Endothelial cell of umbilical vein (primary cell): ENCODE data around the gene RAB40B. TPM values are rescaled to one million over a fixed set of nuclear protein-coding genes. Genes with fewer than 3 reads are reported as not detected.

Experiments
- BruUV-seq: library from RNA; stranded (reverse); fragments of 400-500 nt; replicated peaks from 2 replicates; lab custom pipeline; 2021; lab: Mats Ljungman, UMichigan
- CTCF ChIA-PET: fragments of 300-600, 350-600 bp; sonication (Branson Sonifier 250); formaldehyde crosslinking; loops from one replicate; lab custom pipeline; 2021; ENCODE audit warnings: antibody characterized with exemption, inconsistent platforms; lab: Charles Lee
- POLR2A ChIA-PET: fragments of 300-600, 350-600 bp; sonication (Branson Sonifier 250); formaldehyde crosslinking; loops from one replicate; lab custom pipeline; 2021; ENCODE audit warnings: antibody characterized with exemption, inconsistent platforms; lab: Charles Lee
- DNase-seq: peaks from one replicate; pipeline ENCODE4 v3.0.0-alpha.2; 2011; ENCODE audit warnings: low read depth, low spot score
- FAIRE-seq: peaks from 2 replicates; lab custom pipeline; 2011; peaks lifted over from hg19 to GRCh38; lab: Jason Lieb, UNC
- H2AFZ ChIP-seq: 2 replicates; pipeline ENCODE4 v1.6.0; 2012; ENCODE audit warnings: low read depth, low read length, control low read depth, inconsistent platforms
- H3K27ac ChIP-seq: 2 replicates; pipeline ENCODE4 v1.5.1; 2011; ENCODE audit warnings: low read depth, mild to moderate bottlenecking, control low read depth, low read length, moderate library complexity; ENCODE audit not compliant: insufficient read depth
- H3K27me3 ChIP-seq, 2 experiments: 2 replicates each; pipeline versions ENCODE4 v1.6.0 to v1.6.1; 2011; ENCODE audit warnings: low read length in 2 of 2, mixed read lengths in 1 of 2; ENCODE audit not compliant: control insufficient read depth in 2 of 2, insufficient read depth in 2 of 2
- H3K36me3 ChIP-seq, 2 experiments: 2 replicates in 1 of 2; 3 replicates in 1 of 2; pipeline ENCODE4 v1.5.1; 2011; ENCODE audit warnings: low read length in 2 of 2, mild to moderate bottlenecking in 1 of 2, moderate library complexity in 1 of 2; ENCODE audit not compliant: control insufficient read depth in 2 of 2, insufficient read depth in 2 of 2; ENCODE audit errors: extremely low read depth in 1 of 2
- H3K4me1 ChIP-seq: 3 replicates; pipeline ENCODE4 v1.5.1; 2011; ENCODE audit warnings: mild to moderate bottlenecking, low read length; ENCODE audit not compliant: control insufficient read depth, insufficient read depth; ENCODE audit errors: extremely low read depth
- H3K4me2 ChIP-seq: 2 replicates; pipeline ENCODE4 v1.6.1; 2011; ENCODE audit warnings: low read length, control low read depth, mixed read lengths; ENCODE audit not compliant: insufficient read depth
- H3K4me3 ChIP-seq, 3 experiments: fragments of 200-600 bp in 1 of 3; sonication (generic), shearing (Covaris generic) in 1 of 3; replicated peaks in 1 of 3; 2 replicates each; pipeline ENCODE4 v1.5.1; 2011 to 2016; ENCODE audit warnings: control low read depth in 3 of 3, low read length in 3 of 3, mild to moderate bottlenecking in 2 of 3, inconsistent platforms in 1 of 3, low read depth in 1 of 3, moderate library complexity in 1 of 3; ENCODE audit not compliant: insufficient read depth in 1 of 3
- H3K79me2 ChIP-seq: 2 replicates; pipeline ENCODE4 v1.6.0; 2012; ENCODE audit warnings: low read length, inconsistent platforms; ENCODE audit not compliant: control insufficient read depth, insufficient read depth
- H3K9ac ChIP-seq: replicated peaks from 2 replicates; pipeline ENCODE3; 2011; ENCODE audit warnings: low read length, control low read depth; ENCODE audit not compliant: insufficient read depth; ENCODE audit errors: extremely low read depth
- H3K9me1 ChIP-seq: replicated peaks from 3 replicates; pipeline ENCODE4 v1.6.0; 2011; ENCODE audit warnings: mild to moderate bottlenecking, low read length; ENCODE audit not compliant: control insufficient read depth, insufficient read depth; ENCODE audit errors: extremely low read depth
- H3K9me3 ChIP-seq: replicated peaks from 2 replicates; pipeline ENCODE4 v1.5.1; 2012; ENCODE audit warnings: low read length, inconsistent platforms; ENCODE audit not compliant: control insufficient read depth, insufficient read depth
- H4K20me1 ChIP-seq: replicated peaks from 2 replicates; pipeline ENCODE3; 2011; ENCODE audit warnings: mild to moderate bottlenecking, low read length; ENCODE audit not compliant: control insufficient read depth, insufficient read depth; ENCODE audit errors: extremely low read depth
- EZH2 ChIP-seq: IDR thresholded peaks from 2 replicates; pipeline ENCODE4 v1.6.1; 2012; ENCODE audit warnings: borderline replicate concordance, low read depth, mild to moderate bottlenecking, moderate library complexity, low read length, inconsistent platforms; ENCODE audit not compliant: severe bottlenecking
- JUN ChIP-seq: IDR thresholded peaks from 2 replicates; pipeline ENCODE4 v1.6.1; 2011; ENCODE audit warnings: borderline replicate concordance, low read depth; ENCODE audit not compliant: insufficient read length, insufficient read depth
- MYC ChIP-seq: IDR thresholded peaks from one replicate; pipeline ENCODE4 v1.6.1; 2011; ENCODE audit warnings: mild to moderate bottlenecking, low read depth, low read length
- POLR2AphosphoS5 ChIP-seq: IDR thresholded peaks from 2 replicates; pipeline ENCODE4 v1.6.1; 2012; ENCODE audit warnings: low read depth, mild to moderate bottlenecking, control low read depth, low read length, moderate library complexity; ENCODE audit not compliant: insufficient read depth
- dilution Hi-C: fragments of 300-500 bp; cut with MboI; formaldehyde crosslinking; loops from one replicate; pipeline ENCODE4 v1.15.0; 2019; ENCODE audit warnings: low sequenced_read_pairs; ENCODE audit not compliant: extremely low pct_ligation_motif_present
- intact Hi-C: fragments of 100-400 bp; cut with micrococcal nuclease; formaldehyde crosslinking; loops from one replicate; pipeline ENCODE4 v1.10.0; 2022
- polyA plus RNA-seq, 4 experiments: library from polyadenylated mRNA; depleted of rRNA in 3 of 4; stranded (reverse) in 3 of 4; unstranded in 1 of 4; fragments of >200 nt; gene quantifications; 2 replicates each; pipeline versions ENCODE4 v1.2.1 to v1.2.3, GENCODE V29; 2011 to 2012; ENCODE audit warnings: missing spikeins in 1 of 4
- total RNA-seq: library from RNA; stranded (reverse); gene quantifications from 2 replicates; pipeline ENCODE4 v1.2.3, GENCODE V29; 2021

RAB40B gene
- total and polyA plus RNA-seq, 2 donors (not counting 3 experiments of a cell fraction or from before 2014, with no cell fraction given): 5.5 to 9.3 TPM

DNA sequence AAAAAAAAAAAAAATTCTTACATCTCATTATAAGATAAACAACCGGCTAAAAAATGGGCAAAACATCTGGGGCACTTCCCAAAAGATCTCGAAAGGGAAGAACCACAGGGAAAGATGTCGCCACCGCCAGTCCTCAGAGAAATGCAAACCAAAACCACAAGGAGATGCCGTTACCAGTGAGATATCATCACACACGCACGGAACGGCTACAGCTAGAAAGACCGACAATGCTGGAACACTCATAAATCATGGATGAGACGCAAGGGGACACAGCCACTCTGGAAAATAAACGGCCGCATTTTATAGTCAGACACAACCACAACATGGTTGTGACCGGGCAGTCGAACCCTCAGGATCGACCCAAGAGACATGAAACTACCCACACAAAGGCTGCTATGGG, 74.8 kb downstream of the RAB40B start:
- no peaks in the 10 kb centered on the region for H3K79me2 ChIP-seq
- H3K27me3 ChIP-seq: no peaks in the 10 kb centered on the region
- no peak for TF ChIP-seq MYC
- no peak overlapping the region for H2AFZ ChIP-seq
- FAIRE-seq (no peak), DNase-seq (no peak)
- no peaks in the 10 kb centered on the region for H3K9me3 ChIP-seq
- no peak overlapping the region for H3K9ac ChIP-seq
- no peaks in the 10 kb centered on the region for H4K20me1 ChIP-seq
- H3K4me3 ChIP-seq: no peak overlapping the region
- BruUV-seq: no TSS peak
- ChIA-PET CTCF (interaction anchor here (1.4 kb wide), 1 partner anchor 12 kb away, joined by 3 read pairs; no protein-coding TSS in a partner anchor), POLR2A (no interaction called here)
- H3K36me3 ChIP-seq: peaks cover 9 to 33% of the 10 kb centered on the region in 2 experiments
- intact Hi-C loops: no loop called here
- H3K27ac ChIP-seq: no peak overlapping the region
- dilution Hi-C loops: no loop called here
- no peaks in the 10 kb centered on the region for H3K9me1 ChIP-seq
- no peak overlapping the region for H3K4me2 ChIP-seq
- no peaks in the 10 kb centered on the region for H3K4me1 ChIP-seq

DNA sequence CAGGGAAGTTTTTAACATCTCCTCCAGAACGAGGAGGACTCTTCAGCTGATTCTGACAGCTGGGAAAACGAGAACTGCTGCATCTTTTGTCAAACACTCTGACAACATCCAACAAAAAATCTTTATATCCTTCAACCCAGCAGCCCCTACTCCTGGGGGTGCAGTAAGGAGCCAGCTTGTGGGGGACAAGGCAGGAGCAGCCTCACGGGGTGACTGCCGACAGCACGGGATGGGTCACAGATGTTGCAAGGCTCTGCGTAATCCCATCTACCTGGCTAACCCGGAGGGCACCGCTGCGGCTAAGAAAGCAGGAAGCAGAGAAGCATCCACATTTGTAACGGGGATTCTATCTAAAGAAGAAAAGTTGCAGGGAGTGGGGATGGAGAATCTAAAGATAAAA, 78.9 kb downstream of the RAB40B start:
- H3K79me2 ChIP-seq: no peaks in the 10 kb centered on the region
- H2AFZ ChIP-seq: no peak overlapping the region
- peaks cover 18 to 41% of the 10 kb centered on the region in 2 experiments for H3K36me3 ChIP-seq
- H3K27ac ChIP-seq: no peak overlapping the region
- H4K20me1 ChIP-seq: no peaks in the 10 kb centered on the region
- dilution Hi-C loops (no loop called here), intact Hi-C loops (no loop called here)
- TF ChIP-seq JUN (no peak), MYC (no peak), POLR2AphosphoS5 (no peak), EZH2 (no peak)
- ChIA-PET POLR2A (interaction anchor here (0.7 kb wide), 1 partner anchor 326 kb away, joined by 3 read pairs; no protein-coding TSS in a partner anchor), CTCF (no interaction called here)
- no peak for DNase-seq
- H3K9me1 ChIP-seq: no peaks in the 10 kb centered on the region
- H3K4me2 ChIP-seq: no peak overlapping the region
- no peak overlapping the region for H3K4me3 ChIP-seq
- no TSS peak for BruUV-seq
- H3K27me3 ChIP-seq: no peaks in the 10 kb centered on the region
- H3K4me1 ChIP-seq: no peaks in the 10 kb centered on the region
- FAIRE-seq: no peak
- no peaks in the 10 kb centered on the region for H3K9me3 ChIP-seq
- no peak overlapping the region for H3K9ac ChIP-seq
